GM03348 (cell line): ENCODE data around the gene SEC24B.

Experiments used
- DNase-seq: peaks from one replicate; pipeline ENCODE4 v3.0.0; 2012; ENCODE audit warnings: low spot score

SEC24B gene

GRCh38 chr4:109433205-109434006, at the start of gene SEC24B:
TSS of gene SEC24B (plus strand) at chr4:109433815. CDS start at chr4:109433870, 55 bp downstream.
- peak; percentile 92 for DNase-seq

GRCh38 chr4:109383823-109384222, 49.8 kb upstream of the SEC24B start:
- DNase-seq: no peak

- no peak for DNase-seq
Observed at GRCh38 chr4:109385260-109385659, 48.4 kb upstream of the SEC24B start.

- DNase-seq: no peak
Observed at GRCh38 chr4:109389369-109390114, 44.1 kb upstream of the SEC24B start.

GRCh38 chr4:109390115-109390768, 43.4 kb upstream of the SEC24B start:
- no peak for DNase-seq

GRCh38 chr4:109395694-109396093, 37.9 kb upstream of the SEC24B start:
- DNase-seq: no peak

GRCh38 chr4:109398928-109399327, 34.7 kb upstream of the SEC24B start:
- DNase-seq: no peak

GRCh38 chr4:109406337-109406931, 27.2 kb upstream of the SEC24B start:
- DNase-seq: peak; percentile 67

GRCh38 chr4:109407027-109407737, 26.4 kb upstream of the SEC24B start:
- no peak for DNase-seq

- DNase-seq: no peak
Observed at GRCh38 chr4:109408711-109409110, 24.9 kb upstream of the SEC24B start.

- no peak for DNase-seq
Observed at GRCh38 chr4:109410226-109410625, 23.4 kb upstream of the SEC24B start.

- DNase-seq: no peak
Observed at GRCh38 chr4:109410776-109411175, 22.8 kb upstream of the SEC24B start.

- DNase-seq: no peak
Observed at GRCh38 chr4:109411964-109412363, 21.7 kb upstream of the SEC24B start.

- no peak for DNase-seq
Observed at GRCh38 chr4:109412776-109413175, 20.8 kb upstream of the SEC24B start.

GRCh38 chr4:109414938-109415337, 18.7 kb upstream of the SEC24B start:
- DNase-seq: no peak

GRCh38 chr4:109418588-109418987, 15.0 kb upstream of the SEC24B start:
- no peak for DNase-seq

GRCh38 chr4:109419679-109420078, 13.9 kb upstream of the SEC24B start:
- DNase-seq: no peak

GRCh38 chr4:109424093-109424841, 9.3 kb upstream of the SEC24B start:
- no peak for DNase-seq

GRCh38 chr4:109425405-109425804, 8.2 kb upstream of the SEC24B start:
- DNase-seq: no peak

- DNase-seq: peak; percentile 24
Observed at GRCh38 chr4:109429545-109429944, 4.1 kb upstream of the SEC24B start.

- no peak for DNase-seq
Observed at GRCh38 chr4:109432203-109432602, 1.4 kb upstream of the SEC24B start.
